ENCODE results near the gene EMID1.

DNA sequence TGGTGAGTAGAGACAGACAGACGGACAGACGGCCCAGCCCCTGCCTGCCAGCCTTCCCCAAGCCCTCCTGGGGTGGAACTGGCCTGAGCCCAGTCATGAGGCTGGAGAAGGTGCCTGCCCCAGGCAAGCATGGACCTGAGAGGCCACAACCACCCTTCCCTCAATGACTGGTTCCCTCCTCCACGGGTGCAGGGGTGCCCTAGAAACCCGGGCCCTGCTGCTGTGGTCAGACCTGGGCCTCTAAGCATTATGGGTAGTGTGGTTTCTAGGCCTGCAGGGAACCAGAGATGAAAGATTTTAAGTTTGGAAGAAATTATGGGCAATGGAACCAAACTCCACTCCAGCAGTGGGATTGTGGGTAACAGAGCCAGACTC, 48.6 kb downstream of the EMID1 start:
- TF ChIP-seq POLR2A (IDR thresholded peaks at IDR 0.05) (no peak), EP300 (IDR thresholded peaks at IDR 0.05; ENCODE audit: low read depth) (no peak), POLR2AphosphoS5 (IDR thresholded peaks at IDR 0.05) (no peak)
- TF ChIP-seq, protein P1, sequence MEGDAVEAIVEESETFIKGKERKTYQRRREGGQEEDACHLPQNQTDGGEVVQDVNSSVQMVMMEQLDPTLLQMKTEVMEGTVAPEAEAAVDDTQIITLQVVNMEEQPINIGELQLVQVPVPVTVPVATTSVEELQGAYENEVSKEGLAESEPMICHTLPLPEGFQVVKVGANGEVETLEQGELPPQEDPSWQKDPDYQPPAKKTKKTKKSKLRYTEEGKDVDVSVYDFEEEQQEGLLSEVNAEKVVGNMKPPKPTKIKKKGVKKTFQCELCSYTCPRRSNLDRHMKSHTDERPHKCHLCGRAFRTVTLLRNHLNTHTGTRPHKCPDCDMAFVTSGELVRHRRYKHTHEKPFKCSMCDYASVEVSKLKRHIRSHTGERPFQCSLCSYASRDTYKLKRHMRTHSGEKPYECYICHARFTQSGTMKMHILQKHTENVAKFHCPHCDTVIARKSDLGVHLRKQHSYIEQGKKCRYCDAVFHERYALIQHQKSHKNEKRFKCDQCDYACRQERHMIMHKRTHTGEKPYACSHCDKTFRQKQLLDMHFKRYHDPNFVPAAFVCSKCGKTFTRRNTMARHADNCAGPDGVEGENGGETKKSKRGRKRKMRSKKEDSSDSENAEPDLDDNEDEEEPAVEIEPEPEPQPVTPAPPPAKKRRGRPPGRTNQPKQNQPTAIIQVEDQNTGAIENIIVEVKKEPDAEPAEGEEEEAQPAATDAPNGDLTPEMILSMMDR (IDR thresholded peaks at IDR 0.05) = no peak
